Testis (tissue), 3 donors: ENCODE results near the gene CHCHD2. TPM values are rescaled to one million over a fixed set of nuclear protein-coding genes. Genes with fewer than 3 reads are reported as not detected.
"Not testable (repeated sequence)": the region's sequence is repeated elsewhere in the genome, so short reads cannot be mapped to it uniquely, and the experiment has no call there.

Experiments
- DNase-seq: peaks from one replicate; pipeline ENCODE4 v3.0.0-alpha.2; 2019
- H3K27ac ChIP-seq, 2 donors: fragments of 200-600 bp; sonication (generic); one replicate each; pipeline ENCODE4 v1.5.1; 2019
- H3K27me3 ChIP-seq: fragments of 200-600 bp; sonication (generic); one replicate; pipeline ENCODE4 v1.5.1; 2019
- H3K36me3 ChIP-seq: fragments of 200-600 bp; sonication (generic); one replicate; pipeline ENCODE4 v1.5.1; 2017; ENCODE audit warnings: low read depth; ENCODE audit errors: missing control alignments
- H3K4me1 ChIP-seq: fragments of 200-600 bp; sonication (generic); one replicate; pipeline ENCODE4 v1.5.1; 2019
- H3K4me3 ChIP-seq, 2 donors: fragments of 200-600 bp; sonication (generic); one replicate each; pipeline ENCODE4 v1.5.1; 2017 to 2019
- H3K9me3 ChIP-seq: fragments of 200-600 bp; sonication (generic); one replicate; pipeline ENCODE4 v1.5.1; 2017
- POLR2A ChIP-seq: fragments of 450-650 bp; IDR thresholded peaks from one replicate; pipeline ENCODE4 v1.6.1; 2017; ENCODE audit warnings: antibody characterized with exemption, mild to moderate bottlenecking, moderate library complexity
- WGBS, 2 donors: methylation state at CpG; one replicate each; pipeline ENCODE4 v1.1.5; 2018; 5-methylcytosine and 5-hydroxymethylcytosine counted together
- intact Hi-C: fragments of 100-400 bp; cut with DNase I; formaldehyde crosslinking; loops from one replicate; pipeline ENCODE4 v1.15.1; 2023; ENCODE audit warnings: low total_unique reads
- polyA plus RNA-seq: library from polyadenylated mRNA; stranded (reverse); fragments of 350-450 nt; fragmentation: Illumina TruSeq; extraction: RNeasy Lipid Tissue Mini Kit (QIAGEN cat#74804); gene quantifications from one replicate; pipeline ENCODE4 v1.2.3, GENCODE V29; 2014; ENCODE audit warnings: low read depth, low replicate concordance; ENCODE audit not compliant: insufficient read depth
- total RNA-seq, 2 donors: library from RNA; depleted of rRNA; stranded (reverse); fragments of >200 nt; gene quantifications; one replicate each; pipeline ENCODE4 v1.2.3, GENCODE V29; 2016
- TF ChIP-seq, protein P1 (sequence below), 3 experiments: fragments of 450-650 bp in 2 of 3; fragments of 200-600 bp in 1 of 3; sonication (generic) in 1 of 3; IDR thresholded peaks; one replicate each; pipeline ENCODE4 v1.5.1; 2016 to 2019; ENCODE audit warnings: antibody characterized with exemption in 3 of 3, mild to moderate bottlenecking in 2 of 3, moderate library complexity in 1 of 3

CHCHD2 gene
- total and polyA plus RNA-seq, 3 donors from 2014 or later = 212 to 321 (median 289) TPM

GRCh38 chr7:56083150-56083785 is 23.0 kb downstream of the CHCHD2 start:
- DNase-seq = peak; percentile 83
- intact Hi-C loops = no loop called here
- H3K27ac ChIP-seq = no peak overlapping the region
- no peak overlapping the region for H3K4me3 ChIP-seq
- peaks cover 24% of the 10 kb centered on the region for H3K4me1 ChIP-seq
- no peak for TF ChIP-seq POLR2A
- TF ChIP-seq, protein P1, sequence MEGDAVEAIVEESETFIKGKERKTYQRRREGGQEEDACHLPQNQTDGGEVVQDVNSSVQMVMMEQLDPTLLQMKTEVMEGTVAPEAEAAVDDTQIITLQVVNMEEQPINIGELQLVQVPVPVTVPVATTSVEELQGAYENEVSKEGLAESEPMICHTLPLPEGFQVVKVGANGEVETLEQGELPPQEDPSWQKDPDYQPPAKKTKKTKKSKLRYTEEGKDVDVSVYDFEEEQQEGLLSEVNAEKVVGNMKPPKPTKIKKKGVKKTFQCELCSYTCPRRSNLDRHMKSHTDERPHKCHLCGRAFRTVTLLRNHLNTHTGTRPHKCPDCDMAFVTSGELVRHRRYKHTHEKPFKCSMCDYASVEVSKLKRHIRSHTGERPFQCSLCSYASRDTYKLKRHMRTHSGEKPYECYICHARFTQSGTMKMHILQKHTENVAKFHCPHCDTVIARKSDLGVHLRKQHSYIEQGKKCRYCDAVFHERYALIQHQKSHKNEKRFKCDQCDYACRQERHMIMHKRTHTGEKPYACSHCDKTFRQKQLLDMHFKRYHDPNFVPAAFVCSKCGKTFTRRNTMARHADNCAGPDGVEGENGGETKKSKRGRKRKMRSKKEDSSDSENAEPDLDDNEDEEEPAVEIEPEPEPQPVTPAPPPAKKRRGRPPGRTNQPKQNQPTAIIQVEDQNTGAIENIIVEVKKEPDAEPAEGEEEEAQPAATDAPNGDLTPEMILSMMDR (IDR thresholded peaks at IDR 0.05) = no peak
- H3K36me3 ChIP-seq = no peaks in the 10 kb centered on the region
- no peaks in the 10 kb centered on the region for H3K27me3 ChIP-seq
- 30 to 45% methylated on average over 9 to 13 of the region's 13 CpGs for WGBS, 2 donors
- H3K9me3 ChIP-seq = no peaks in the 10 kb centered on the region

DNA sequence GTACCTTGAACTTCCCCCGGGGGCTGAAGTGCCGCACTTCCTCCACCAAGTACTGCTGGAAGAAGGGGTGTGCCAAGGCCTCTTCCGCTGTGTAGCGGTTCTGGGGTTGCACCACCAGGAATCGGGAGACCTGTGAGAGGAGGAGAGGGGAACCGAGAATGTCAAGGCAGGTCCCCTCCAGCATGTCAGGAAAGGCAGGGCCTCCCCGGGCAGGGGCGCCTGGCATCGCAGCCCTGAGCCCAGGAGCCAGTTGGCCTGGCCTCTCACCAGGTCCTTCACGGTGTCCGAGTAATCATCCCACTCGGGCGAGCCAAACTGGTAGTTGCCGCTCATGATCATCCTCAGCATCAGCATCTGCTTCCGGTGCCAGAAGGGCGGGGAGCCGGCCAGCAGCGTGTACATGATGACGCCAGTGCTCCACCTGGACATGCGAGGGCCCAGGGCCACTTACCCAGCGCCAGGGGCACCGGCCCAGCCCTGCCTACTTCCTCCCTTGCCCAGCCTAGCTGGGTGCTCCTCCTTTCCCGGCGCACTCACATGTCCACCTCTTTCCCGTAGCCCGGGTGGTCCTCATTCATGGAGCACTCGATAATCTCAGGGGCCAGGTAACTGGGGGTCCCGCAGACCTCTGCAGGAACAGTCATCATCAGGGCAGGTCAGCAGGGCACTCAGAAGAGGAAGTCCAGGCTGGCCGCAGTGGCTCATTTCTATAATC is 24.5 kb downstream of the CHCHD2 start:
- Histone ChIP-seq H3K9me3 (no peaks in the 10 kb centered on the region), H3K4me1 (peaks cover 24% of the 10 kb centered on the region), H3K36me3 (no peaks in the 10 kb centered on the region), H3K27ac (no peak overlapping the region), H3K27me3 (no peaks in the 10 kb centered on the region), H3K4me3 (no peak overlapping the region)
- no peak for TF ChIP-seq POLR2A
- TF ChIP-seq, protein P1 (IDR thresholded peaks at IDR 0.05) = no peak
- WGBS, 2 donors = 93 to 97% methylated on average over 20 to 29 of the region's 29 CpGs
- intact Hi-C loops = no loop called here
- DNase-seq = no peak

DNA sequence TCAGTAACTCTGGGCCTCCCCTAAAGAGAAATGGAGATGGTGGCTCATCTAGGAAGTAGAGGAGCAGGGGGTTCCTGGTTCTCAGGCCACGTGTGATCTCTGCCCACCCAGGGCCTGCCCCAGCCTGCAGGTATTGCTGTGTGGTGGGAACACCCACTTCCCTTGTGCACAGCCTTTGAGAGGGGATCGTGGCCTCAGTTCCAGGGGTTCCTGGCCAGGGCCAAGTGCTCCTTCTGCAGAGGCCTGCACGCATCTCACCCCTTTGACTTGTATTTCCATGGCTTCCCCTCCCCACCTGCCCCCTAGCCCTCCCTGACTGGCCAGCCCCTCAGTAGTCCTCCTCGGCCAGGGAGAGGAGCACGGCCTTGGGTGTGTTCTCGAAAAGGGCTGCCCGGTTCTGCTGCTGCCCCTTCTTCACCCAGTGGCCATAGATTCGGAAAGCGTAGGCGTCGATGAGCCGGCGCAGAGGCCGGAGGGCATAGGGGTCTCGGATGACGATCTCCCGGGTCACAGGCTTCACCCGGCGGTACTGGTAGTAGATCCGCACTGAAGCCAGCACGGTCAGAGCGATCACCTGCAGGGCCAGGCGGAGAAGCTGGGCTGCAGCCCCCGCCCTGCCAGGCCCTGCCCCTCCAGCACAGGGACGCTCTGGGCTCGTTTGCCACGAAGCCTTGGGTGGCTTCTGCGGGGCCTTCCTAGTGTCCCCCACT is 25.4 kb downstream of the CHCHD2 start:
- H3K27ac ChIP-seq = peak overlapping the region; percentile 60 to 65
- H3K27me3 ChIP-seq, H3K36me3 ChIP-seq, DNase-seq, H3K9me3 ChIP-seq, H3K4me3 ChIP-seq, intact Hi-C loops: not testable (repeated sequence)
- H3K4me1 ChIP-seq = peaks cover 24% of the 10 kb centered on the region
- 89 to 96% methylated on average over 8 to 28 of the region's 28 CpGs for WGBS, 2 donors

DNA sequence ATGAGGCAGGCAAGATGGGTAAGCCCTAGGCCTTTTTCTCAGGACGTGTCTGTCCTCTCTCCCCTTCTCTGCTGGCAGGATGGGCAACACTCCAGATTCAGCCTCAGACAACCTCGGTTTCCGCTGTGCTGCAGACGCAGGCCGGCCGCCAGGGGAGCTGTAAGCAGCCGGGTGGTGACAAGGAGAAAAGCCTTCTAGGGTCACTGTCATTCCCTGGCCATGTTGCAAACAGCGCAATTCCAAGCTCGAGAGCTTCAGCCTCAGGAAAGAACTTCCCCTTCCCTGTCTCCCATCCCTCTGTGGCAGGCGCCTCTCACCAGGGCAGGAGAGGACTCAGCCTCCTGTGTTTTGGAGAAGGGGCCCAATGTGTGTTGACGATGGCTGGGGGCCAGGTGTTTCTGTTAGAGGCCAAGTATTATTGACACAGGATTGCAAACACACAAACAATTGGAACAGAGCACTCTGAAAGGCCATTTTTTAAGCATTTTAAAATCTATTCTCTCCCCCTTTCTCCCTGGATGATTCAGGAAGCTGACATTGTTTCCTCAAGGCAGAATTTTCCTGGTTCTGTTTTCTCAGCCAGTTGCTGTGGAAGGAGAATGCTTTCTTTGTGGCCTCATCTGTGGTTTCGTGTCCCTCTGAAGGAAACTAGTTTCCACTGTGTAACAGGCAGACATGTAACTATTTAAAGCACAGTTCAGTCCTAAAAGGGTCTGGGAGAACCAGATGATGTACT is 26.7 kb downstream of the CHCHD2 start:
- no peaks in the 10 kb centered on the region for H3K27me3 ChIP-seq
- 32 to 33% methylated on average over 6 to 12 of the region's 12 CpGs for WGBS, 2 donors
- no peak overlapping the region for H3K4me3 ChIP-seq
- TF ChIP-seq, protein P1 (IDR thresholded peaks at IDR 0.05) = peak; percentile 30 to 66 (median 48)
- TF ChIP-seq POLR2A = no peak
- peaks cover 24% of the 10 kb centered on the region for H3K4me1 ChIP-seq
- H3K36me3 ChIP-seq = no peaks in the 10 kb centered on the region
- peak overlapping the region; percentile 60 to 65 for H3K27ac ChIP-seq
- intact Hi-C loops = loop anchor here (10.0 kb wide), 1 partner anchor 75 kb away; no protein-coding TSS in a partner anchor
- DNase-seq = peak; percentile 77
- H3K9me3 ChIP-seq = no peaks in the 10 kb centered on the region
